ENCODE measurements around the gene WWOX. TPM values are rescaled to one million over a fixed set of nuclear protein-coding genes. Genes with fewer than 3 reads are reported as not detected.

Gene WWOX
- total RNA-seq, 2 donors from 2014 or later: 30.0 to 35.4 TPM

DNA sequence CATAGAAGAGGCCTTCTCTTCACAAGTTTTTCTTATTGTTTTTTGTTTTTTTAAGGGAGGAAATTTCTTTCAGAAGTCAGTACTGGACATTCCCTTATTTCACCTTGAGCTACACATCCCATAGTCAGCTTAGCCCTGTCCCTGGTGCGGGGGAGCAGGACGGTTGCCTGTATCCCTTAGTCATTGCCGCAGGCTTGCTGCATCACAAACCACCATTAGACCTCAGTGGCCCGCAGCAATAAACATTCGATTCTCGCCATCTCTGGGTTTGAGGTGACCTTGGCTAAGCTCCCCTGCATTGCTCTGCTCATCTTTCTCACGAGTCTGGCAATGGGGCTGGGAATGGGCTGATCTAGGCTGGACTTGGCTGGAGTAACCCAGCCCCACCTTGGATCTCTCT, 692.5 kb downstream of the WWOX start:
- no peaks in the 10 kb centered on the region for H3K36me3 ChIP-seq (ENCODE audit: control insufficient read depth, insufficient read depth, low read length)
- Mint-ChIP-seq H3K36me3 (ENCODE audit: low read depth) (no peaks in the 10 kb centered on the region), H3K27me3 (ENCODE audit: insufficient read depth) (peaks cover 6% of the 10 kb centered on the region), H3K4me1 (peaks cover 5% of the 10 kb centered on the region), H3K27ac (no peak overlapping the region), H3K9me3 (no peaks in the 10 kb centered on the region), H3K4me3 (no peak overlapping the region)
- no peaks in the 10 kb centered on the region for H3K27me3 ChIP-seq (ENCODE audit: control insufficient read depth, insufficient read depth, low read length, poor library complexity, severe bottlenecking)
- H3K4me1 ChIP-seq (ENCODE audit: control insufficient read depth, insufficient read depth, low read length): no peaks in the 10 kb centered on the region
- WGBS, 2 experiments (ENCODE audit: insufficient coverage in 1 of 2, insufficient read length in 1 of 2): 97 to 98% methylated on average over 4 to 6 of the region's 7 CpGs
- no peak overlapping the region for H3K27ac ChIP-seq (ENCODE audit: low read depth, low read length)
- H3K4me3 ChIP-seq (ENCODE audit: low read length): no peak overlapping the region
- no peak overlapping the region for H3K9ac ChIP-seq (ENCODE audit: extremely low read depth, low read length, poor library complexity, severe bottlenecking)
- no peaks in the 10 kb centered on the region for H3K9me3 ChIP-seq (ENCODE audit: control insufficient read depth, low read length)
- TF ChIP-seq, protein P1, sequence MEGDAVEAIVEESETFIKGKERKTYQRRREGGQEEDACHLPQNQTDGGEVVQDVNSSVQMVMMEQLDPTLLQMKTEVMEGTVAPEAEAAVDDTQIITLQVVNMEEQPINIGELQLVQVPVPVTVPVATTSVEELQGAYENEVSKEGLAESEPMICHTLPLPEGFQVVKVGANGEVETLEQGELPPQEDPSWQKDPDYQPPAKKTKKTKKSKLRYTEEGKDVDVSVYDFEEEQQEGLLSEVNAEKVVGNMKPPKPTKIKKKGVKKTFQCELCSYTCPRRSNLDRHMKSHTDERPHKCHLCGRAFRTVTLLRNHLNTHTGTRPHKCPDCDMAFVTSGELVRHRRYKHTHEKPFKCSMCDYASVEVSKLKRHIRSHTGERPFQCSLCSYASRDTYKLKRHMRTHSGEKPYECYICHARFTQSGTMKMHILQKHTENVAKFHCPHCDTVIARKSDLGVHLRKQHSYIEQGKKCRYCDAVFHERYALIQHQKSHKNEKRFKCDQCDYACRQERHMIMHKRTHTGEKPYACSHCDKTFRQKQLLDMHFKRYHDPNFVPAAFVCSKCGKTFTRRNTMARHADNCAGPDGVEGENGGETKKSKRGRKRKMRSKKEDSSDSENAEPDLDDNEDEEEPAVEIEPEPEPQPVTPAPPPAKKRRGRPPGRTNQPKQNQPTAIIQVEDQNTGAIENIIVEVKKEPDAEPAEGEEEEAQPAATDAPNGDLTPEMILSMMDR (conservative IDR thresholded peaks at IDR 0.05): no peak
- DNase-seq: no peak

DNA sequence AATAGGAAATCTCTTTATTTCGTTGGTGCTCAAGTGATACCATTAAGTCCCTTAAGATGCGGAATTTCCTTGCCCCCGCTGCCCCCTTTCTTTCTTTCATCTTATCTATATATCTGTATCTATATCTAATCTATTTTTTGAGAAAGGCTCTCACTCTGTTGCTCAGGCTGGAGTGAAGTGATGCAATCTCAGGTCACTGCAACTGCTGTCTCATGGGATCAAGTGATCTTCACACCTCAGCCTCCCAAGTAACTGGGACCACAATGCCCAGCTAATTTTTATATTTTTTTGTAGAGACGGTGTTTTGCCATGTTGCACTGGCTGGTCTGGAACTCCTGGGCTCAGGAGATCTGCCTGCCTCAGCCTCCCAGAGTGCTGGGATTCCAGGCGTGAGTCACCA, 693.5 kb downstream of the WWOX start:
- Histone ChIP-seq H3K27ac (ENCODE audit: low read depth, low read length) (no peak overlapping the region), H3K4me3 (ENCODE audit: low read length) (no peak overlapping the region), H3K36me3 (ENCODE audit: control insufficient read depth, insufficient read depth, low read length) (no peaks in the 10 kb centered on the region), H3K9me3 (ENCODE audit: control insufficient read depth, low read length) (no peaks in the 10 kb centered on the region), H3K4me1 (ENCODE audit: control insufficient read depth, insufficient read depth, low read length) (no peaks in the 10 kb centered on the region), H3K27me3 (ENCODE audit: control insufficient read depth, insufficient read depth, low read length, poor library complexity, severe bottlenecking) (no peaks in the 10 kb centered on the region), H3K9ac (ENCODE audit: extremely low read depth, low read length, poor library complexity, severe bottlenecking) (no peak overlapping the region)
- no peak overlapping the region for H3K27ac Mint-ChIP-seq
- H3K36me3 Mint-ChIP-seq (ENCODE audit: low read depth): no peaks in the 10 kb centered on the region
- H3K27me3 Mint-ChIP-seq (ENCODE audit: insufficient read depth): peaks cover 6% of the 10 kb centered on the region
- no peak overlapping the region for H3K4me3 Mint-ChIP-seq
- H3K9me3 Mint-ChIP-seq: no peaks in the 10 kb centered on the region
- 89% methylated on average over 5 of the region's 5 CpGs; no CpG with 5 or more reads in 1 of the 2 experiments for WGBS, 2 experiments (ENCODE audit: insufficient coverage in 1 of 2, insufficient read length in 1 of 2)
- DNase-seq: no peak
- TF ChIP-seq, protein P1 (conservative IDR thresholded peaks at IDR 0.05): no peak
- H3K4me1 Mint-ChIP-seq: peaks cover 4% of the 10 kb centered on the region

DNA sequence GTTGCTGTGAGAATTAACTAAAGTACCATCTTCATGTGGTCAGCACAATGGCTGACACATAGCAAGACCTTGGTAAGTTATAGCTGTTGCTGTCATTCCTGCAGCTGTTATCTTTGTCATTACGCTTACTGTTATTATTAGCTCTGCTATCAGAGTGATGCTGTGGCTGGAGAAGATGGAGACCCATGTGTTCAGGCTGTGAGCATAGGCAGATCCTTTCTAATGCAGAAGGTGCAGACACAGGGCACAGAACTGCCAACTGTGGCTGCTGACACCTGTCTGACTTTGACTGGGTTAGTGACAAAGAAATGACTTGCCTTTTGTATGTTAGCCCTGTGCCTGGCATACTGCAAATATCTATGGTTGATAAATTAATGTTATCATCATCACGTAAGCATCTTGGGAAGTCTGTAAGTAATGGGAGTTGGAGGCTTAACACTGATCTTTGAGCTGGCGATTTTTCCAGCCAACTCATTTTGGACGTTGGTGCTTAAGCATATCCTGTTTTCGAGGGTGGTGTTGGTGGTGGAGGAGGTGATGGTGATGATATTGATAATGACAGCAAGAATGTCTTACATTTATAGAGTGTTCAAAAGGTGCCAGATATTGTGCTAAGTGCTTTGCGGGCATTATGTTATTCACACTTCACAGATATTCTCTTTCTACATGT, 695.3 kb downstream of the WWOX start:
- Mint-ChIP-seq H3K27me3 (ENCODE audit: insufficient read depth) (peaks cover 6% of the 10 kb centered on the region), H3K27ac (no peak overlapping the region), H3K4me1 (no peaks in the 10 kb centered on the region), H3K9me3 (no peaks in the 10 kb centered on the region), H3K36me3 (ENCODE audit: low read depth) (no peaks in the 10 kb centered on the region), H3K4me3 (no peak overlapping the region)
- no peaks in the 10 kb centered on the region for H3K4me1 ChIP-seq (ENCODE audit: control insufficient read depth, insufficient read depth, low read length)
- H3K27me3 ChIP-seq (ENCODE audit: control insufficient read depth, insufficient read depth, low read length, poor library complexity, severe bottlenecking): no peaks in the 10 kb centered on the region
- no peak overlapping the region for H3K9ac ChIP-seq (ENCODE audit: extremely low read depth, low read length, poor library complexity, severe bottlenecking)
- H3K27ac ChIP-seq (ENCODE audit: low read depth, low read length): no peak overlapping the region
- TF ChIP-seq, protein P1 (conservative IDR thresholded peaks at IDR 0.05): no peak
- DNase-seq: no peak
- no peaks in the 10 kb centered on the region for H3K36me3 ChIP-seq (ENCODE audit: control insufficient read depth, insufficient read depth, low read length)
- H3K4me3 ChIP-seq (ENCODE audit: low read length): no peak overlapping the region
- no peaks in the 10 kb centered on the region for H3K9me3 ChIP-seq (ENCODE audit: control insufficient read depth, low read length)
- WGBS, 2 experiments (ENCODE audit: insufficient coverage in 1 of 2, insufficient read length in 1 of 2): 94 to 100% methylated on average over 3 to 5 of the region's 6 CpGs

All from endodermal cell (in vitro differentiated cells).